Fibroblast of pulmonary artery (primary cell): Measurements from ENCODE around the gene UBN1.

Source experiments
- DNase-seq: peaks from one replicate; pipeline ENCODE4 v3.0.0-alpha.2; 2010; ENCODE audit warnings: low read depth
- H3K4me3 ChIP-seq: replicated peaks from 2 replicates; pipeline ENCODE4 v1.5.1; 2011; ENCODE audit warnings: low read depth, mild to moderate bottlenecking, control low read depth, low read length, moderate library complexity
- TF ChIP-seq, protein P1 (sequence below): IDR thresholded peaks from 2 replicates; pipeline ENCODE4 v1.5.1; 2011; ENCODE audit warnings: mild to moderate bottlenecking, control low read depth, low read length, inconsistent platforms; ENCODE audit errors: missing control alignments

Gene UBN1

GRCh38 chr16:4832698-4833343 is 14.5 kb upstream of the UBN1 start:
- DNase-seq: no peak
- TF ChIP-seq, protein P1, sequence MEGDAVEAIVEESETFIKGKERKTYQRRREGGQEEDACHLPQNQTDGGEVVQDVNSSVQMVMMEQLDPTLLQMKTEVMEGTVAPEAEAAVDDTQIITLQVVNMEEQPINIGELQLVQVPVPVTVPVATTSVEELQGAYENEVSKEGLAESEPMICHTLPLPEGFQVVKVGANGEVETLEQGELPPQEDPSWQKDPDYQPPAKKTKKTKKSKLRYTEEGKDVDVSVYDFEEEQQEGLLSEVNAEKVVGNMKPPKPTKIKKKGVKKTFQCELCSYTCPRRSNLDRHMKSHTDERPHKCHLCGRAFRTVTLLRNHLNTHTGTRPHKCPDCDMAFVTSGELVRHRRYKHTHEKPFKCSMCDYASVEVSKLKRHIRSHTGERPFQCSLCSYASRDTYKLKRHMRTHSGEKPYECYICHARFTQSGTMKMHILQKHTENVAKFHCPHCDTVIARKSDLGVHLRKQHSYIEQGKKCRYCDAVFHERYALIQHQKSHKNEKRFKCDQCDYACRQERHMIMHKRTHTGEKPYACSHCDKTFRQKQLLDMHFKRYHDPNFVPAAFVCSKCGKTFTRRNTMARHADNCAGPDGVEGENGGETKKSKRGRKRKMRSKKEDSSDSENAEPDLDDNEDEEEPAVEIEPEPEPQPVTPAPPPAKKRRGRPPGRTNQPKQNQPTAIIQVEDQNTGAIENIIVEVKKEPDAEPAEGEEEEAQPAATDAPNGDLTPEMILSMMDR: no peak
- no peak overlapping the region for H3K4me3 ChIP-seq

DNA sequence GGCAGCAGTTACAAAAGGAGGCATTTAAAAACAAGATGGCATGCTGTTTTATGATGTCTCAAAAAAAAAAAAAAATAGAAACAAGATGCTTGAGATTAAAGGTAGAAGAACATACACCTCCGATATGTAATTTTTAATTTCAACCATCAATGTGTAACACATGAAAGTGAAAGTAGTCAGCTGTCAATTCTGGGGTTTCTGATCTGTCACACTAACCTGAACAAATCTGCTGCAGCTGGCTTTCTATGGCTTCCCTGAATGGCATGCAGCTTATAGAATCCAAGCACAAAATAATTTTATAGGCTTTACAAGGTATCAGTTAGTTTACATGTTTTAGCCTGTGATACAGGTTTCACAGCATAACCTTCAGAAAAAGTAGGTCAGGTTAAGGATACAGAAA is 13.7 kb upstream of the UBN1 start:
- TF ChIP-seq, protein P1: no peak
- DNase-seq: no peak
- H3K4me3 ChIP-seq: no peak overlapping the region

GRCh38 chr16:4836727-4837126 is 10.6 kb upstream of the UBN1 start:
- TF ChIP-seq, protein P1: no peak
- DNase-seq: no peak
- no peak overlapping the region for H3K4me3 ChIP-seq

DNA sequence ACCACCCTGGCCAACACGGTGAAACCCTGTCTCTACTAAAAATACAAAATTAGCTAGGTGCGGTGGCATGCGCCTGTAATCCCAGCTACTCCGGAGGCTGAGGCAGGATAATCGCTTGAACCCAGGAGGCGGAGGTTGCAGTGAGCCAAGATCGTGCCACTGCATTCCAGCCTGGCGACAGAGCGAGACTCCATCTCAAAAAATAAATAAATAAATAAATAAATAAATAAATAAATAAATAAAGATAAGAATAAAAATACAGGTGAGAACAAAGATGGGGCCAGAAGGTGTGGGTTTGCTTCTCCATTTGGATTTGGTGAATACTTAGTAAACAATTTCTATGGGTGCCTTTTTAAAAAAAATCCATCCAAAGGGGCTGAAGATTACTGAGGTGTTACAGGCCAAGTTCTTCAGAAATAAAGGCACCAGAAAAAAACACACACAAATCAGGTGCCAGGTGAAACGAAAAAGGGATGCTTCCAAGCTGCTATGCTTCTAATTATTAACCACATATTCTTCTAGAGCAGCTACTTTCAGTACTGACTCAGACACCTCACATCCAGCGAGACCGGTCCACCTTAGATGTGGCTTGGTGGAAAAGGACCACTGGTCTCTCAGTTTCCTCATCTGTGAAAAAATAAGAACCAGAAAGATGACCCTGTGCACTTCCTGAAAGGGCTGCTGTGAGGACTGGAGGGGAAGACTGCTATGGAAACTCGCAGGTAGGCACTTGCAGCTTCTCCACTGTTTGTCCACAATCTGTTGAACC is 9.4 kb upstream of the UBN1 start:
- TF ChIP-seq, protein P1: no peak
- H3K4me3 ChIP-seq: no peak overlapping the region
- DNase-seq: no peak

GRCh38 chr16:4839942-4840341 is 7.3 kb upstream of the UBN1 start:
- TF ChIP-seq, protein P1: no peak
- no peak overlapping the region for H3K4me3 ChIP-seq
- no peak for DNase-seq

DNA sequence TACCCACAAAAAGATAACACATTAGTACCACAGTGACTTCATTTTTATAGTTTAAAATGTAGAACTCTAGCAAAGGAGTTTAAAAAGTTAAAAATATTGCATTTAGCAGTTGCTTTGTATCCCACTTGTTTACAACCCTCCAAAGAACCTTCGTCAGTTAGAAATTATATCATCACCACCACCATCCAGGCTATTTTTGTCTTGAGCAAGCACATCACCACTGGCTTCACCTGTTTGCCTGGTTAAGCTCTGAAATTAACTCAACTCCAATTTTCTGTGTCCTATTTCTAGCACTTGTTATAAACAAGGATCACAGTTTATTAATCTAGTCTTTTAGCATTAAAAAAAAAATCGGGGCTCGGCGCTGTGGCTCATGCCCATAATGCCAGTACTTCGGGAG is 6.3 kb upstream of the UBN1 start:
- H3K4me3 ChIP-seq: no peak overlapping the region
- TF ChIP-seq, protein P1: no peak
- no peak for DNase-seq
